ENCODE data around the gene RANBP1.

DNA sequence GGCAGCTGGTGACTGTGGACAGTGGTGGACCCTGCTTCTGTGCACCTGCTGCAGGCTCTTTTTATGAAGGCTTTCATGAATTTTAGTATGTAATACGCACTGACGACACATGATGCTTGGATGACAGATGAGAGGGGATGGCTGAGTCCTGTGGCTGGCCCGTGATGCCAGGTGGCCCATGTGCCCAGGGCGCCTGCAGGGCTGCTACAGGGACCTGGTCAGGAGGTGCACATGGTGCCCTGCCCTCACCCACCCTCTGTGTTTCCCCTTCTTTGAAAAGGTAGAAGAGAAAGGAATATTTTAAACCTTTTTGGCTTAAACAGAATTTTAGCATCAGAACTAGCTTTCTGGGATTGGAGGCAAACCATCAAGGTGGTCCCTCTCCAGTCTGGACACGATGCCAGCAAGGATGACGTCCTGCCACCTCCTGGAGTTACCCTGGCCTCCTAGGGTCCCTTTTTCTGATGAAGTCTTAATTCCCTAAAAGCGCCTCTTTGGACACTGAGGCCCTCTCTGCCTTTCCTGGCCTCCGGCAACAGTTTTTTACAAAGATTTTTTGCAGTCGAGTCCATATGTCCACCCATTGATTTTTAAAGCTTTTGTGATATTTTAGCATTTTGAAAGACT, 5.4 kb upstream of the RANBP1 start:
- TF ChIP-seq CTCF (IDR thresholded peaks at IDR 0.05): no peak
- no peak for TF ChIP-seq POLR2A (IDR thresholded peaks at IDR 0.05)

Data from adrenal gland (tissue), 5 donors.